ENCODE results near the gene IAPP.

The IAPP gene

GRCh38 chr12:21334771-21335325, 37.9 kb upstream of the IAPP start, which contains the start of gene SLCO1A2:
SLCO1A2 (minus strand) TSS chr12:21334917; CDS start chr12:21334647, 270 bp downstream.
- Histone ChIP-seq H3K27me3 (ENCODE audit: control insufficient read depth, insufficient read depth, low read length) (no peaks in the 10 kb centered on the region), H3K79me2 (no peaks in the 10 kb centered on the region), H3K4me3 (ENCODE audit: low read depth, low read length) (no peak within 1 kb of the TSS), H3K9me3 (ENCODE audit: control insufficient read depth, low read length) (no peaks in the 10 kb centered on the region), H3K9ac (no peak within 1 kb of the TSS), H3K4me1 (no peaks in the 10 kb centered on the region), H3K4me2 (ENCODE audit: low read length) (no peak within 1 kb of the TSS), H2AFZ (no peak within 1 kb of the TSS), H3K36me3 (ENCODE audit: control insufficient read depth, insufficient read depth, low read length) (no peaks in the 10 kb centered on the region), H3K27ac (no peak within 1 kb of the TSS)
- no peak for TF ChIP-seq CTCF (IDR thresholded peaks at IDR 0.05)

- no peak overlapping the region for H3K9ac ChIP-seq
- H3K4me3 ChIP-seq (ENCODE audit: low read depth, low read length) = no peak overlapping the region
- no peak overlapping the region for H3K27ac ChIP-seq
- no peak overlapping the region for H2AFZ ChIP-seq
- H3K27me3 ChIP-seq (ENCODE audit: control insufficient read depth, insufficient read depth, low read length) = no peaks in the 10 kb centered on the region
- no peaks in the 10 kb centered on the region for H3K4me1 ChIP-seq
- no peaks in the 10 kb centered on the region for H3K9me3 ChIP-seq (ENCODE audit: control insufficient read depth, low read length)
- H3K4me2 ChIP-seq (ENCODE audit: low read length) = no peak overlapping the region
- TF ChIP-seq CTCF (IDR thresholded peaks at IDR 0.05) = no peak
- H3K79me2 ChIP-seq = no peaks in the 10 kb centered on the region
- H3K36me3 ChIP-seq (ENCODE audit: control insufficient read depth, insufficient read depth, low read length) = no peaks in the 10 kb centered on the region
Measured at GRCh38 chr12:21336656-21337055, 36.0 kb upstream of the IAPP start.

DNA sequence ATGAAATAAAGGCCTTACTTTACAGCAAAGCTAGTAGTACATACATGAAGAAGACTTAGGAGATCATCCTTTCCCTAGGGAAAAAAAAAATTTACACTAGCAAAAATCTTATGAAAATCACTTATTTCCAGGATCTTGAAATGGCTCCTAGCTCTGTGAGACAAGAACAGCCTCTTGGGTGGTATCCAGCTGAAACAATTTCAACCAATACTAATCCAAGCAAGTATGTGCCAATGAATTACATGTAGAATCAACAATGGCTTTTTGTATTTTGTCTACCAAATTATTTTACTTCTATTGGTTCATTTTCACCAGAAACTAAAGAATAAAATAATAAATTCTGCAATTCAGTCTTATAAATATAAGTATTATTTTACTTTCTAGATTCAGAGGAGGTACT, 35.2 kb upstream of the IAPP start:
- Histone ChIP-seq H3K36me3 (ENCODE audit: control insufficient read depth, insufficient read depth, low read length) (no peaks in the 10 kb centered on the region), H3K27ac (no peak overlapping the region), H3K4me2 (ENCODE audit: low read length) (no peak overlapping the region), H3K4me1 (no peaks in the 10 kb centered on the region), H3K9me3 (ENCODE audit: control insufficient read depth, low read length) (no peaks in the 10 kb centered on the region), H3K79me2 (no peaks in the 10 kb centered on the region), H3K4me3 (ENCODE audit: low read depth, low read length) (no peak overlapping the region), H2AFZ (no peak overlapping the region), H3K9ac (no peak overlapping the region), H3K27me3 (ENCODE audit: control insufficient read depth, insufficient read depth, low read length) (no peaks in the 10 kb centered on the region)
- TF ChIP-seq CTCF (IDR thresholded peaks at IDR 0.05) = no peak

GRCh38 chr12:21337959-21338744, 34.5 kb upstream of the IAPP start:
- H3K4me2 ChIP-seq (ENCODE audit: low read length) = no peak overlapping the region
- no peaks in the 10 kb centered on the region for H3K9me3 ChIP-seq (ENCODE audit: control insufficient read depth, low read length)
- no peaks in the 10 kb centered on the region for H3K27me3 ChIP-seq (ENCODE audit: control insufficient read depth, insufficient read depth, low read length)
- H3K4me1 ChIP-seq = no peaks in the 10 kb centered on the region
- H3K9ac ChIP-seq = no peak overlapping the region
- no peak for TF ChIP-seq CTCF (IDR thresholded peaks at IDR 0.05)
- no peak overlapping the region for H3K27ac ChIP-seq
- no peak overlapping the region for H3K4me3 ChIP-seq (ENCODE audit: low read depth, low read length)
- H3K79me2 ChIP-seq = no peaks in the 10 kb centered on the region
- H2AFZ ChIP-seq = no peak overlapping the region
- no peaks in the 10 kb centered on the region for H3K36me3 ChIP-seq (ENCODE audit: control insufficient read depth, insufficient read depth, low read length)
